PC-9 (cell line): ENCODE data around the gene ACSL6. TPM values are rescaled to one million over a fixed set of nuclear protein-coding genes. Genes with fewer than 3 reads are reported as not detected.

Experiments used
- BruUV-seq: library from RNA; stranded (reverse); fragments of 400-500 nt; replicated peaks from 2 replicates; lab custom pipeline; 2021; lab: Mats Ljungman, UMichigan
- CTCF ChIA-PET: fragments of 300-600 bp; sonication (Branson Sonifier 250); formaldehyde crosslinking; loops from one replicate; lab custom pipeline; 2022; ENCODE audit warnings: antibody characterized with exemption; lab: Charles Lee
- POLR2A ChIA-PET: fragments of 300-600 bp; sonication (Branson Sonifier 250); formaldehyde crosslinking; loops from one replicate; lab custom pipeline; 2022; ENCODE audit warnings: antibody characterized with exemption; ENCODE audit not compliant: unreplicated experiment; lab: Charles Lee
- DNase-seq, 2 experiments: peaks; one replicate each; pipeline versions ENCODE4 v3.0.0 to v3.0.0-alpha.2; 2015 to 2022; ENCODE audit warnings: mixed read lengths in 1 of 2
- H2AFZ ChIP-seq: fragments of 200-600 bp; sonication (generic); 2 replicates; pipeline ENCODE4 v1.8.1; 2017; ENCODE audit warnings: antibody characterized with exemption
- H3F3A ChIP-seq: fragments of 200-600 bp; sonication (generic); 2 replicates; pipeline ENCODE4 v1.8.1; 2017; ENCODE audit warnings: antibody characterized with exemption, mild to moderate bottlenecking, low read depth; ENCODE audit not compliant: insufficient read depth
- H3K27ac ChIP-seq: fragments of 200-600 bp; sonication (generic); 2 replicates; pipeline ENCODE4 v1.6.1; 2016; ENCODE audit warnings: mixed run types
- H3K27me3 ChIP-seq: fragments of 200-600 bp; sonication (generic); 2 replicates; pipeline ENCODE4 v1.6.1; 2016; ENCODE audit warnings: low read depth, mixed run types; ENCODE audit not compliant: insufficient read depth
- H3K36me3 ChIP-seq: fragments of 200-600 bp; sonication (generic); 2 replicates; pipeline ENCODE4 v1.6.1; 2016; ENCODE audit warnings: low read depth, mixed run types
- H3K4me1 ChIP-seq: fragments of 200-600 bp; sonication (generic); replicated peaks from 2 replicates; pipeline ENCODE4 v1.6.1; 2016; ENCODE audit warnings: mixed run types; ENCODE audit not compliant: insufficient read depth
- H3K4me2 ChIP-seq: fragments of 200-600 bp; sonication (generic); 2 replicates; pipeline ENCODE4 v1.6.1; 2017; ENCODE audit warnings: mixed run types
- H3K4me3 ChIP-seq: fragments of 200-600 bp; sonication (generic); 2 replicates; pipeline ENCODE4 v1.6.1; 2016; ENCODE audit warnings: mixed run types
- H3K79me2 ChIP-seq: fragments of 200-600 bp; sonication (generic); 2 replicates; pipeline ENCODE4 v1.6.1; 2017; ENCODE audit warnings: low read depth, mixed run types
- H3K9me2 ChIP-seq: fragments of 200-600 bp; sonication (generic); 2 replicates; pipeline ENCODE4 v1.8.1; 2017; ENCODE audit warnings: mild to moderate bottlenecking; ENCODE audit not compliant: insufficient read depth
- H3K9me3 ChIP-seq: fragments of 200-600 bp; sonication (generic); 2 replicates; pipeline ENCODE4 v1.8.1; 2016; ENCODE audit warnings: low read depth; ENCODE audit not compliant: insufficient read depth
- H4K20me1 ChIP-seq: fragments of 200-600 bp; sonication (generic); 2 replicates; pipeline ENCODE4 v1.8.1; 2017; ENCODE audit not compliant: insufficient read depth
- CTCF ChIP-seq: fragments of 200-600 bp; sonication (generic); conservative IDR thresholded peaks from 2 replicates; pipeline ENCODE4 v1.6.1; 2017; ENCODE audit warnings: mixed run types, antibody characterized with exemption, mild to moderate bottlenecking, moderate library complexity
- EZH2 ChIP-seq: fragments of 200-600 bp; sonication (generic); IDR thresholded peaks from 2 replicates; pipeline ENCODE4 v1.8.0; 2017; ENCODE audit warnings: antibody characterized with exemption, low read depth
- intact Hi-C: fragments of 100-400 bp; cut with micrococcal nuclease; formaldehyde crosslinking; loops from one replicate; pipeline ENCODE4 v1.10.0; 2022; ENCODE audit not compliant: unreplicated experiment
- total RNA-seq: library from RNA; stranded (reverse); gene quantifications from 2 replicates; pipeline ENCODE4 v1.2.3, GENCODE V29; 2021

Gene ACSL6
- total RNA-seq, 1 experiment from 2014 or later, result not detected

GRCh38 chr5:131939690-131940345, 71.6 kb downstream of the ACSL6 start:
- Histone ChIP-seq H4K20me1 (no peaks in the 10 kb centered on the region), H3K9me3 (no peaks in the 10 kb centered on the region), H3F3A (no peaks in the 10 kb centered on the region), H3K4me3 (no peak overlapping the region), H2AFZ (no peak overlapping the region), H3K79me2 (no peaks in the 10 kb centered on the region), H3K36me3 (no peaks in the 10 kb centered on the region), H3K27me3 (no peaks in the 10 kb centered on the region), H3K27ac (no peak overlapping the region), H3K9me2 (no peaks in the 10 kb centered on the region), H3K4me2 (no peak overlapping the region), H3K4me1 (no peaks in the 10 kb centered on the region)
- intact Hi-C loops, result no loop called here
- no peak for TF ChIP-seq EZH2
- no TSS peak for BruUV-seq
- POLR2A ChIA-PET, result no interaction called here
- DNase-seq, result no peak
- CTCF ChIA-PET, result no interaction called here

GRCh38 chr5:131932235-131932634, 79.2 kb downstream of the ACSL6 start:
- Histone ChIP-seq H3K79me2 (no peaks in the 10 kb centered on the region), H3K4me2 (no peak overlapping the region), H3F3A (no peaks in the 10 kb centered on the region), H3K9me2 (no peaks in the 10 kb centered on the region), H3K9me3 (no peaks in the 10 kb centered on the region), H3K27me3 (peaks cover 5% of the 10 kb centered on the region; the same call in 1 of the 2 replicates), H3K36me3 (no peaks in the 10 kb centered on the region), H3K4me3 (no peak overlapping the region), H2AFZ (no peak overlapping the region), H3K4me1 (no peaks in the 10 kb centered on the region), H3K27ac (no peak overlapping the region), H4K20me1 (no peaks in the 10 kb centered on the region)
- DNase-seq, result no peak
- POLR2A ChIA-PET, result no interaction called here
- no TSS peak for BruUV-seq
- TF ChIP-seq CTCF (no peak), EZH2 (no peak)
- CTCF ChIA-PET, result no interaction called here
- intact Hi-C loops, result no loop called here

- TF ChIP-seq EZH2 (no peak), CTCF (no peak)
- no peaks in the 10 kb centered on the region for H4K20me1 ChIP-seq
- no TSS peak for BruUV-seq
- H3K9me2 ChIP-seq, result no peaks in the 10 kb centered on the region
- no peaks in the 10 kb centered on the region for H3K9me3 ChIP-seq
- H3K79me2 ChIP-seq, result no peaks in the 10 kb centered on the region
- H3K4me3 ChIP-seq, result no peak overlapping the region
- no peak overlapping the region for H3K27ac ChIP-seq
- H3F3A ChIP-seq, result no peaks in the 10 kb centered on the region
- no peak for DNase-seq
- no peak overlapping the region for H3K4me2 ChIP-seq
- peaks cover 8% of the 10 kb centered on the region; the same call in 1 of the 2 replicates for H3K27me3 ChIP-seq
- H3K4me1 ChIP-seq, result no peaks in the 10 kb centered on the region
- CTCF ChIA-PET, result no interaction called here
- intact Hi-C loops, result no loop called here
- no peak overlapping the region for H2AFZ ChIP-seq
- POLR2A ChIA-PET, result no interaction called here
- H3K36me3 ChIP-seq, result no peaks in the 10 kb centered on the region
These were observed 82.5 kb downstream of the ACSL6 start for GRCh38 chr5:131928957-131929356.

- no peak overlapping the region for H3K4me2 ChIP-seq
- DNase-seq, result no peak
- no peak overlapping the region for H3K4me3 ChIP-seq
- POLR2A ChIA-PET, result no interaction called here
- no peaks in the 10 kb centered on the region for H3K4me1 ChIP-seq
- no peaks in the 10 kb centered on the region for H3K9me2 ChIP-seq
- no peaks in the 10 kb centered on the region for H3K36me3 ChIP-seq
- H4K20me1 ChIP-seq, result no peaks in the 10 kb centered on the region
- peaks cover 8% of the 10 kb centered on the region; the same call in 1 of the 2 replicates for H3K27me3 ChIP-seq
- no peak overlapping the region for H2AFZ ChIP-seq
- CTCF ChIA-PET, result no interaction called here
- no peaks in the 10 kb centered on the region for H3K79me2 ChIP-seq
- no peak for TF ChIP-seq EZH2
- no peak for TF ChIP-seq CTCF
- H3K9me3 ChIP-seq, result no peaks in the 10 kb centered on the region
- H3F3A ChIP-seq, result no peaks in the 10 kb centered on the region
- no TSS peak for BruUV-seq
- intact Hi-C loops, result no loop called here
- no peak overlapping the region for H3K27ac ChIP-seq
These were observed 85.3 kb downstream of the ACSL6 start for GRCh38 chr5:131926168-131926567.
